COLO668 (cell line): ENCODE data around the gene IFNA14.
"Not testable (repeated sequence)": the region's sequence is repeated elsewhere in the genome, so short reads cannot be mapped to it uniquely, and the experiment has no call there.

ENCODE experiments used
- DNase-seq: peaks from one replicate; lab custom pipeline; 2025; ENCODE audit not compliant: unreplicated experiment; lab: John Stamatoyannopoulos, UW

Gene IFNA14

GRCh38 chr9:21217211-21217610 is 22.6 kb downstream of the IFNA14 start, which contains the start of gene IFNA16:
Gene IFNA16 (minus strand): TSS chr9:21217311. CDS start chr9:21217305, 6 bp downstream.
- DNase-seq = not testable (repeated sequence)

DNA sequence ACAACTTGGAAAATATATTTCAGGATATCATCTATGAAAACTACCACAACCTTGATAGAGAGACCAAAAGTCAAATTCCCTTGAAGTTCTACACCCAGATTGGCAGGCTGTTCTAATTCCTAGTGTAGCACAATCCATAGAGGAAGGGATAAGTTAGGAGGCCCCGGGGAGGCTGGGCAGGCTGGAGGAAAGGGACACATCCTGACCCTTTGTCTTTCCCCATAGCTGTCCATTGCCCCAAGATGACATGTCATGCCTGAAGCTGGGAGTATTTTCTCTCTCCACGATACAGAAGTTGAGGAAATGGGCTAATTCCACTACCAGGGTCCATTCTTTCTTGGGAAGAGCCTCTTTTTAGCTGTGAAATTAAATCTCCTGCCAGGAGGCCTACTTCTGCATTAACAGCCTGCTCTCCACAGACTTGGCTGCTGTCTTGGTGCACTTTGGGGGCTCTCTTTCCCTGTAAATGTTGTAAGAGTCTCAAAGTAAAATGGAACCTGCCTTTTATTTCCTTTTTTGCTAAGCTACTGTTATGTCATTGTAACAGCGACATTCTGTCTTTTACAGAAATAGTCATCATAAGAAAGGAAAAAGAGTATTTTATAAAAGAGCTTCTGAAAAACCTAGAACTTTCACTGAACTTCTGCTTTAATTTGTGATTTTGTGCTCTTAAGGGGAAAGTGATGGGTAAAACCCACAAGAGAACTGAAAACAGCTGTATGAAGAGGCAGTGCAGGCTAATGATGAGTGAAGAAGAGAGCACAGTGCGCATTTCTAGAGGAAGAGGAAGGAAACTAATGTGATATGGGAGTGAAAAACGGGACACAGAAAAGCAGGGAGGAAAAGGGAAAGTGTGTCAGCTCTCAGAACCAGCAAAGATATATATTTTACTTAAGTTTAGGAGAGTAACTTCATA is 26.1 kb downstream of the IFNA14 start:
- DNase-seq = not testable (repeated sequence)

DNA sequence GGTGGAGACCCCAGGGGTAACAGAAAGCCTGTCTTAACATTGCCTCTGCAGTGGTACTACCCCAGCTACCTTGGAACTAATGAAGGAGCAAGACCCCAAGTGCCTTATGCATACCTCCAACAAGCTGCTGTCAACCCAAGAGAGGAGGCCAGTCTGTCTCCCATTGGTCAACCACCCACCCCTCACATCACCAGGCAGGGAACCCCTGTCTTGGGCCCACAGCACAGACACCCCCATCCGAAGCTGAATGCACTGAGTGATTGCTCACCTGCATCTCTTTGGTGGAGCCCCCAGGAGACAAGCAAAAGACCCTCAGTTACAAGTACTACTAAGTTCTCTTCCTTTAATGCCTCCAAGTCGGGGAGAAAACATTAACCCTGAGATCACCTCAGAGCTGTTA is 27.6 kb downstream of the IFNA14 start:
- not testable (repeated sequence) for DNase-seq

DNA sequence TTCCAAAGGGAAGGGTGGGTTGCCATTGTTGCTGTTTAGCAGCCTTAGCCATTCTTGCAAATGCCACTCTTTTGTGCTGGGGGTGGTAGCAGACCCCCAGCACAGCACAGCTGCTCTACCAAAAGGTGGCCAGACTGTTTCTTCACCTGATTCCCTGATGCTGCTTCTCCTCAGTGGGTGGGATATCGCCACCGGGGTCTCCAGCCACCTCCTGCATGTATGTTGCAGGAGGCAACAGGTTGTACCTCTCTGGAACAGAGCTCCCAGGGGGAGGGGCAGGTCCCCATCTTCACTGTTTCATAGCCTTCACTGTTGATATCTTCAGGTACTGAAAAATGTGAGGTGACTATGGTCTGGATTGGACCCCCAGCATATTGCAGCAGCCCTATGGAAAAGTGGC is 29.0 kb downstream of the IFNA14 start:
- not testable (repeated sequence) for DNase-seq

GRCh38 chr9:21210311-21210710 is 29.5 kb downstream of the IFNA14 start:
- DNase-seq = no peak

GRCh38 chr9:21207043-21207442 is 32.8 kb downstream of the IFNA14 start, which contains the start of gene IFNA10:
Gene IFNA10 (minus strand): TSS chr9:21207143. CDS start chr9:21207097, 46 bp downstream.
- not testable (repeated sequence) for DNase-seq

- no peak for DNase-seq
These were observed 34.6 kb downstream of the IFNA14 start for GRCh38 chr9:21205204-21205603.

DNA sequence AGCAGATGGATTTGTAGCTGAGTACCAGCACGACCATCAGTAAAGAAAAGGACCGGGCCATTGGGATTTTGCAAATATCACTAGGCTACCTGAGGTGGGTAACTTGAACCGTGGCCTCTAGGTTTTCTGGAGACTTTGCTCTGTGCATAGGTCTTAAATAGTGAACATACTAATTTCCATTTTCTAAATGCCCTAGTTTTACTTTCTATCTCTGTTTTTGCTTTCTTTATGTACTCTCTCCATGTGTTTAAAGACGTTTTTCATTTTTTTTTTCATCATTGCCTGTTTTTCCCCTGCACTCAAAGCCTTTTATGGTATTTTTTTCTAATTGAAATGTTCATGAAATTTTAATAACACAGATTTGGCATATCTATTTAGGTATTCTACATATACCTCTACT is 37.7 kb downstream of the IFNA14 start, which contains the start of gene IFNA7:
Gene IFNA7, minus strand, starts transcription at position 101 of the 400 bp plus-strand sequence. Its CDS starts 40 bp downstream, at position 61.
- DNase-seq = not testable (repeated sequence)

DNA sequence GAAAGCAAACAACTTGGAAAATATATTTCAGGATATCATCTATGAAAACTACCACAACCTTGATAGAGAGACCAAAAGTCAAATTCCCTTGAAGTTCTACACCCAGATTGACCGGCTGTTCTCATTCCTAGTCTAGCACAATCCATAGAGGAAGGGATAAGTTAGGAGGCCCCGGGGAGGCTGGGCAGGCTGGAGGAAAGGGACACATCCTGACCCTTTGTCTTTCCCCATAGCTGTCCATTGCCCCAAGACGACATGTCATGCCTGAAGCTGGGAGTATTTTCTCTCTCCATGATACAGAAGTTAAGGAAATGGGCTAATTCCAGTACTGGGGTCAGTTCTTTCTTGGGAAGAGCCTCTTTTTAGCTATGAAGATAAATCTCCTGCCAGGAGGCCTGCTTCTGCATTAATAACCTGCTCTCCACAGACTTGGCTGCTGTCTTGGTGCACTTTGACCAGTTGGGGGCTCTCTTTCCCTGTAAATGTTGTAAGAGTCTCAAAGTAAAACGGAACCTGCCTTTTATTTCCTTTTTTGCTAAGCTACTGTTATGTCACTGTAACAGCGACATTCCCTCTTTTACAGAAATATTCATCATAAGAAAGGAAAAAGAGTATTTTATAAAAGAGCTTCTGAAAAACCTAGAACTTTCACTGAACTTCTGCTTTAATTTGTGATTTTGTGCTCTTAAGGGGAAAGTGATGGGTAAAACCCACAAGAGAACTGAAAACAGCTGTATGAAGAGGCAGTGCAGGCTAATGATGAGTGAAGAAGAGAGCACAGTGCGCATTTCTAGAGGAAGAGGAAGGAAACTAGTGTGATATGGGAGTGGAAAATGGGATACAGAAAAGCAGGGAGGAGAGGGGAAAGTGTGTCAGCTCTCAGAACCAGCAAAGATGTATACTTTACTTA is 44.7 kb downstream of the IFNA14 start:
- DNase-seq = not testable (repeated sequence)
